T-helper 17 cell (primary cell): ENCODE data around the gene BCAS3. TPM values are rescaled to one million over a fixed set of nuclear protein-coding genes. Genes with fewer than 3 reads are reported as not detected.

Experiments used
- ATAC-seq: fragments of 150-1000 bp; cut with Tn5 transposase; 2 replicates; pipeline ENCODE4 v1.10.0; 2021; ENCODE audit warnings: mild to moderate bottlenecking, moderate library complexity
- DNase-seq, 3 donors: peaks; one replicate each; pipeline versions ENCODE4 v3.0.0 to v3.0.0-alpha.2; 2020 to 2021
- H3K9me3 ChIP-seq: one replicate; pipeline ENCODE4 v1.7.0; 2013; ENCODE audit warnings: low read length, mild to moderate bottlenecking; ENCODE audit not compliant: control insufficient read depth, poor library complexity, severe bottlenecking
- H3K27ac Mint-ChIP-seq: one replicate; pipeline ENCODE4 v1.8.0; 2022; ENCODE audit warnings: mild to moderate bottlenecking, moderate library complexity, mixed read lengths
- H3K27me3 Mint-ChIP-seq: one replicate; pipeline ENCODE4 v1.8.0; 2022; ENCODE audit warnings: mixed read lengths
- H3K36me3 Mint-ChIP-seq: one replicate; pipeline ENCODE4 v1.8.0; 2022; ENCODE audit warnings: low read depth, mixed read lengths
- H3K4me1 Mint-ChIP-seq: one replicate; pipeline ENCODE4 v1.8.0; 2022; ENCODE audit warnings: mild to moderate bottlenecking, mixed read lengths
- H3K4me3 Mint-ChIP-seq: one replicate; pipeline ENCODE4 v1.8.0; 2022; ENCODE audit warnings: mild to moderate bottlenecking, moderate library complexity, mixed read lengths
- total RNA-seq, 4 donors: library from RNA in 2 of 4; stranded (reverse) in 2 of 4; gene quantifications; one replicate each; pipeline ENCODE4 v1.2.3 and lab custom pipeline; 2022 to 2026

The BCAS3 gene
- total RNA-seq, 2 donors from 2014 or later, result 39.0 to 50.0 TPM

- Mint-ChIP-seq H3K27me3 (peaks cover 68% of the 10 kb centered on the region), H3K27ac (no peak overlapping the region), H3K4me3 (peak overlapping the region; percentile 80), H3K4me1 (peaks cover 33% of the 10 kb centered on the region), H3K36me3 (peaks cover 5% of the 10 kb centered on the region)
- ATAC-seq (no peak), DNase-seq (no peak)
- H3K9me3 ChIP-seq, result no peaks in the 10 kb centered on the region
Measured at GRCh38 chr17:61404913-61405685, 727.4 kb downstream of the BCAS3 start.

- ATAC-seq, result no peak
- H3K4me1 Mint-ChIP-seq, result peaks cover 40% of the 10 kb centered on the region
- no peak overlapping the region for H3K27ac Mint-ChIP-seq
- no peak for DNase-seq
- peaks cover 71% of the 10 kb centered on the region for H3K27me3 Mint-ChIP-seq
- H3K9me3 ChIP-seq, result no peaks in the 10 kb centered on the region
- peak overlapping the region; percentile 41 for H3K4me3 Mint-ChIP-seq
- H3K36me3 Mint-ChIP-seq, result peaks cover 5% of the 10 kb centered on the region
Measured at GRCh38 chr17:61405686-61406536, 728.3 kb downstream of the BCAS3 start.

GRCh38 chr17:61406537-61406845 lies 728.8 kb downstream of the BCAS3 start:
- Mint-ChIP-seq H3K4me3 (peak overlapping the region; percentile 41), H3K27ac (no peak overlapping the region), H3K4me1 (peaks cover 36% of the 10 kb centered on the region), H3K27me3 (peaks cover 65% of the 10 kb centered on the region), H3K36me3 (peaks cover 5% of the 10 kb centered on the region)
- no peaks in the 10 kb centered on the region for H3K9me3 ChIP-seq
- ATAC-seq (no peak), DNase-seq (no peak)

- Mint-ChIP-seq H3K4me1 (peaks cover 36% of the 10 kb centered on the region), H3K27ac (no peak overlapping the region), H3K4me3 (peak overlapping the region; percentile 12), H3K27me3 (peaks cover 60% of the 10 kb centered on the region), H3K36me3 (peaks cover 5% of the 10 kb centered on the region)
- H3K9me3 ChIP-seq, result no peaks in the 10 kb centered on the region
- no peak for ATAC-seq
- peak in 1 of 3 donors; percentile 5 for DNase-seq
Measured at GRCh38 chr17:61406971-61407911, 729.6 kb downstream of the BCAS3 start.

GRCh38 chr17:61408151-61409041 lies 730.7 kb downstream of the BCAS3 start:
- peaks cover 49% of the 10 kb centered on the region for H3K27me3 Mint-ChIP-seq
- H3K36me3 Mint-ChIP-seq, result peaks cover 2% of the 10 kb centered on the region
- no peak for ATAC-seq
- H3K9me3 ChIP-seq, result no peaks in the 10 kb centered on the region
- peaks cover 27% of the 10 kb centered on the region for H3K4me1 Mint-ChIP-seq
- H3K27ac Mint-ChIP-seq, result no peak overlapping the region
- DNase-seq, result peak in 1 of 3 donors; percentile 7
- H3K4me3 Mint-ChIP-seq, result peak overlapping the region; percentile 41

GRCh38 chr17:61409301-61410112 lies 731.9 kb downstream of the BCAS3 start:
- DNase-seq (peak in 2 of 3 donors; percentile 24 to 45), ATAC-seq (peak; percentile 19)
- Mint-ChIP-seq H3K27me3 (peaks cover 39% of the 10 kb centered on the region), H3K4me1 (peaks cover 17% of the 10 kb centered on the region), H3K4me3 (peak overlapping the region; percentile 84), H3K27ac (no peak overlapping the region), H3K36me3 (peaks cover 2% of the 10 kb centered on the region)
- no peaks in the 10 kb centered on the region for H3K9me3 ChIP-seq

GRCh38 chr17:61410141-61411010 lies 732.7 kb downstream of the BCAS3 start:
- H3K9me3 ChIP-seq, result no peaks in the 10 kb centered on the region
- no peak overlapping the region for H3K27ac Mint-ChIP-seq
- peak; percentile 71 for ATAC-seq
- H3K36me3 Mint-ChIP-seq, result peaks cover 2% of the 10 kb centered on the region
- peak overlapping the region; percentile 84 for H3K4me3 Mint-ChIP-seq
- DNase-seq, result peak; percentile 61 to 76 (median 72)
- peaks cover 39% of the 10 kb centered on the region for H3K27me3 Mint-ChIP-seq
- H3K4me1 Mint-ChIP-seq, result peaks cover 17% of the 10 kb centered on the region

GRCh38 chr17:61411011-61411260 lies 733.3 kb downstream of the BCAS3 start:
- H3K4me1 Mint-ChIP-seq, result peaks cover 17% of the 10 kb centered on the region
- H3K36me3 Mint-ChIP-seq, result peaks cover 2% of the 10 kb centered on the region
- no peaks in the 10 kb centered on the region for H3K9me3 ChIP-seq
- H3K4me3 Mint-ChIP-seq, result peak overlapping the region; percentile 84
- ATAC-seq (no peak), DNase-seq (no peak)
- H3K27me3 Mint-ChIP-seq, result peaks cover 39% of the 10 kb centered on the region
- no peak overlapping the region for H3K27ac Mint-ChIP-seq

- DNase-seq (peak in 1 of 3 donors; percentile 24), ATAC-seq (peak; percentile 10)
- Mint-ChIP-seq H3K27ac (no peak overlapping the region), H3K4me3 (peak overlapping the region; percentile 82), H3K36me3 (peaks cover 2% of the 10 kb centered on the region), H3K27me3 (peaks cover 34% of the 10 kb centered on the region), H3K4me1 (peaks cover 17% of the 10 kb centered on the region)
- no peaks in the 10 kb centered on the region for H3K9me3 ChIP-seq
Measured at GRCh38 chr17:61411261-61412142, 733.9 kb downstream of the BCAS3 start.

GRCh38 chr17:61412143-61412859 lies 734.6 kb downstream of the BCAS3 start:
- Mint-ChIP-seq H3K27ac (no peak overlapping the region), H3K27me3 (peaks cover 26% of the 10 kb centered on the region), H3K4me1 (peaks cover 17% of the 10 kb centered on the region), H3K36me3 (peaks cover 2% of the 10 kb centered on the region), H3K4me3 (peak overlapping the region; percentile 82)
- DNase-seq, result peak; percentile 69 to 85 (median 71)
- no peaks in the 10 kb centered on the region for H3K9me3 ChIP-seq
- peak; percentile 84 for ATAC-seq
